CD4-positive, alpha-beta T cell treated with Interleukin-15 for 4 hours (primary cell): ENCODE data around the gene MORN3.

Source experiments
- DNase-seq: peaks from one replicate; pipeline ENCODE4 v3.0.0-alpha.2; 2020; ENCODE audit warnings: low spot score

Gene MORN3

GRCh38 chr12:121602766-121603165 lies 66.7 kb downstream of the MORN3 start:
- DNase-seq, result no peak

GRCh38 chr12:121600702-121601336 lies 68.6 kb downstream of the MORN3 start:
- no peak for DNase-seq
